Upper lobe of right lung (tissue), 1 donor: ENCODE results near the gene ZFP69B. TPM values are rescaled to one million over a fixed set of nuclear protein-coding genes. Genes with fewer than 3 reads are reported as not detected.
"Not testable (repeated sequence)": the region's sequence is repeated elsewhere in the genome, so short reads cannot be mapped to it uniquely, and the experiment has no call there.

Source experiments
- ATAC-seq: fragments of 200-7000 bp; cut with Tn5 transposase; one replicate; pipeline ENCODE4 v1.9.1; 2020; ENCODE audit warnings: mild to moderate bottlenecking, moderate library complexity
- DNase-seq: peaks from one replicate; pipeline ENCODE4 v3.0.0-alpha.2; 2020
- H3K27ac ChIP-seq: fragments of 200-600 bp; one replicate; pipeline ENCODE4 v1.8.0; 2022
- H3K27me3 ChIP-seq: fragments of 200-600 bp; one replicate; pipeline ENCODE4 v1.8.0; 2022; ENCODE audit warnings: mild to moderate bottlenecking
- H3K36me3 ChIP-seq: fragments of 200-600 bp; one replicate; pipeline ENCODE4 v1.8.0; 2022
- H3K4me1 ChIP-seq: fragments of 200-600 bp; one replicate; pipeline ENCODE4 v1.8.0; 2022
- H3K4me3 ChIP-seq: fragments of 200-600 bp; one replicate; pipeline ENCODE4 v1.8.0; 2022; ENCODE audit warnings: mild to moderate bottlenecking
- H3K9me3 ChIP-seq: fragments of 200-600 bp; one replicate; pipeline ENCODE4 v1.8.0; 2022
- CTCF ChIP-seq: fragments of 200-600 bp; IDR thresholded peaks from one replicate; pipeline ENCODE4 v1.8.0; 2022; ENCODE audit warnings: antibody characterized with exemption
- intact Hi-C: fragments of 100-400 bp; cut with DNase I; formaldehyde crosslinking; loops from one replicate; pipeline ENCODE4 v1.11.0; 2022
- total RNA-seq: library from RNA; stranded (reverse); fragmentation: NEBNext Ultra II Directional; extraction: Animal tissue kit (Norgen Biotek cat#: 25700); gene quantifications from one replicate; pipeline ENCODE4 v1.2.1, GENCODE V29; 2021
- donor health status: DM: no; HTN: yes; CAD: no; lungs with severe emphysema.

Gene ZFP69B
- total RNA-seq, 1 donor from 2014 or later = 1.3 TPM

GRCh38 chr1:40478276-40478675 is 28.0 kb downstream of the ZFP69B start:
- Histone ChIP-seq H3K4me1 (peaks cover 8% of the 10 kb centered on the region), H3K4me3 (peak overlapping the region; percentile 91), H3K27me3 (no peaks in the 10 kb centered on the region), H3K36me3 (no peaks in the 10 kb centered on the region), H3K9me3 (peaks cover 18% of the 10 kb centered on the region), H3K27ac (no peak overlapping the region)
- no peak for TF ChIP-seq CTCF
- ATAC-seq = no peak
- intact Hi-C loops = no loop called here
- DNase-seq = no peak

GRCh38 chr1:40479156-40479555 is 28.9 kb downstream of the ZFP69B start:
- no peaks in the 10 kb centered on the region for H3K27me3 ChIP-seq
- intact Hi-C loops = no loop called here
- no peak for TF ChIP-seq CTCF
- DNase-seq = no peak
- ATAC-seq = no peak
- no peak overlapping the region for H3K4me3 ChIP-seq
- no peak overlapping the region for H3K27ac ChIP-seq
- H3K4me1 ChIP-seq = peaks cover 8% of the 10 kb centered on the region
- H3K36me3 ChIP-seq = no peaks in the 10 kb centered on the region
- H3K9me3 ChIP-seq = peaks cover 15% of the 10 kb centered on the region

DNA sequence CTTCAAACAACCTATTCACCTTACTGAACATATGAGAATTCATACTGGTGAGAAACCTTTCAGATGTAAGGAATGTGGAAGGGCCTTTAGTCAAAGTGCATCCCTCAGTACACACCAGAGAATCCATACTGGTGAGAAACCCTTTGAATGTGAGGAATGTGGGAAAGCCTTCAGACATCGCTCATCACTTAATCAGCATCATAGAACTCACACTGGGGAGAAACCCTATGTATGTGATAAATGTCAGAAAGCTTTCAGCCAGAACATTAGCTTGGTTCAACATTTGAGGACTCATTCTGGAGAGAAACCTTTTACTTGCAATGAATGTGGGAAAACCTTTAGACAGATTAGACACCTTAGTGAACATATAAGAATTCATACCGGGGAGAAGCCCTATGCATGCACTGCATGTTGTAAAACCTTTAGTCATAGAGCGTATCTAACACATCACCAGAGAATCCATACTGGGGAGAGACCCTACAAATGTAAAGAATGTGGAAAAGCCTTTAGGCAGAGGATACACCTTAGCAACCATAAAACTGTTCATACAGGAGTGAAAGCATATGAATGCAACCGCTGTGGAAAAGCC is 45.1 kb downstream of the ZFP69B start:
- Histone ChIP-seq H3K27ac (no peak overlapping the region), H3K4me3 (no peak overlapping the region), H3K4me1 (no peaks in the 10 kb centered on the region), H3K36me3 (peaks cover 10% of the 10 kb centered on the region), H3K27me3 (no peaks in the 10 kb centered on the region), H3K9me3 (peaks cover 69% of the 10 kb centered on the region)
- intact Hi-C loops = no loop called here
- DNase-seq (no peak), ATAC-seq (no peak)
- no peak for TF ChIP-seq CTCF

- H3K9me3 ChIP-seq = peaks cover 26% of the 10 kb centered on the region
- H3K36me3 ChIP-seq, intact Hi-C loops, DNase-seq, H3K4me3 ChIP-seq, ATAC-seq, H3K4me1 ChIP-seq, H3K27ac ChIP-seq, H3K27me3 ChIP-seq: not testable (repeated sequence)
Observed at GRCh38 chr1:40502651-40503050, 52.4 kb downstream of the ZFP69B start.

GRCh38 chr1:40507973-40508372 is 57.7 kb downstream of the ZFP69B start:
- DNase-seq = no peak
- Histone ChIP-seq H3K9me3 (peaks cover 6% of the 10 kb centered on the region), H3K36me3 (no peaks in the 10 kb centered on the region), H3K4me1 (peaks cover 12% of the 10 kb centered on the region), H3K4me3 (peak overlapping the region; percentile 89), H3K27ac (peak overlapping the region; percentile 73), H3K27me3 (no peaks in the 10 kb centered on the region)
- no peak for TF ChIP-seq CTCF
- no peak for ATAC-seq
- intact Hi-C loops = no loop called here

DNA sequence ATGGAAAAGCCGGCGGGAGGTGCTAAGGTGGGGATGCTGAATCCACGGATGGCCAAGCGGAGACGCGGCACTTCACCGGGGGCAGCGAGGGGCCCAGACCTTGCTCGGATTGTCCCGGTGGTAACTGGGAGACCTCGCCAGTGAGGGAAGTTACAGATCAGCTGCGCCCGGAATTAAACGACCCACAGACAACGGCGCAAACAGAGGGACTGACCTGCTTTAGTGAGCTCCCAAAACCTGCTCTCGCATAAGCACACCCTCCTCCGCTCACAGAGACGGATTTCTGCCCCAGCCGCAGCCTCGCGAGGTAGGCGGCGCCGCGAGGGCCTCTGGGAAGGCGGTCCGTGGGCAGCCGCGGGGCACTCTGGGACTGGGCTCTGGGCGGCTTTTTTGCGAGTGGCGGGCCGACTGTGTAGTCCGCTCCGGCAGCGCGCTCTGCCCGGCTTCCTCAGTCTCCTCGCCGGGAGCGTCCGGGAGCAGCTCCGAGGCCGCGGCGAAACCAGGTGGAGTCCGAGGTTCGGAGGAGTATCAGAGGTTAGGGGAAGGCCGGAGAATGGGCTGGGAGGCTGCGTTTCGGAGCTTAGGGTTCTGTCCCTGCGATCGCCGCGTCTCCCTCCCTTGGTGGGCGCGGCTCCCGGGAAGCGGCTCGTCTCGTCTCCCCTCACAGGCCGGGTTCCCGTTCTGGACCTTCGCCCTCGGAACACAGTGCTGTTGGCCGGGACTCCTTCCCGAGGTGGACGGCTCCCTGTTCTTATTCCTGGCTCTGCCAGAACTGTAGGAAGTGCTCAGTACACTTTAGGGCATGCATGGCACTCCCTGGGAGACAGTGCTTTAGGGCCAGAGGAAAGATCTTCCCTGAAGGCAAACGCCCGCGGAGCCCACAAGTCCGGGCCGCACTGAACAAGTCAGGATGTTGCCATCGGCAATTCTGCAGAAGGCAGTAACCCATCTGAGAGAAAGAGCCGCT is 58.4 kb downstream of the ZFP69B start, which contains the start of gene EXO5:
Gene EXO5, plus strand, starts transcription at position 393 of the 967 bp plus-strand sequence. CDS start 5,778 bp downstream, outside the sequence.
- DNase-seq (peak; percentile 93), ATAC-seq (peak; percentile 100)
- no peaks in the 10 kb centered on the region for H3K36me3 ChIP-seq
- H3K4me1 ChIP-seq = peaks cover 12% of the 10 kb centered on the region
- peak within 1 kb of the TSS; percentile 73 for H3K27ac ChIP-seq
- H3K27me3 ChIP-seq = no peaks in the 10 kb centered on the region
- intact Hi-C loops = no loop called here
- peak within 1 kb of the TSS; percentile 89 for H3K4me3 ChIP-seq
- H3K9me3 ChIP-seq = peaks cover 6% of the 10 kb centered on the region
- TF ChIP-seq CTCF = no peak
